Hepatocyte (in vitro differentiated cells): Measurements from ENCODE around the gene OR4D9. TPM values are rescaled to one million over a fixed set of nuclear protein-coding genes. Genes with fewer than 3 reads are reported as not detected.

Experiments used
- DNase-seq: peaks from one replicate; pipeline ENCODE4 v3.0.0-alpha.2; 2016; ENCODE audit warnings: low spot score
- H2AFZ ChIP-seq: fragments of 200-600 bp; sonication (generic); 2 replicates; pipeline ENCODE4 v1.6.0; 2016; ENCODE audit warnings: antibody characterized with exemption, mild to moderate bottlenecking
- H3K27ac ChIP-seq: fragments of 200-600 bp; sonication (generic); 2 replicates; pipeline ENCODE4 v1.5.1; 2016; ENCODE audit warnings: mild to moderate bottlenecking
- H3K27me3 ChIP-seq: fragments of 200-600 bp; sonication (generic); 2 replicates; pipeline ENCODE4 v1.6.1; 2016
- H3K36me3 ChIP-seq: fragments of 200-600 bp; sonication (generic); replicated peaks from 2 replicates; pipeline ENCODE4 v1.5.1; 2016; ENCODE audit warnings: low read depth; ENCODE audit not compliant: insufficient read depth
- H3K4me1 ChIP-seq: fragments of 200-600 bp; sonication (generic); 2 replicates; pipeline ENCODE4 v1.5.1; 2016; ENCODE audit warnings: mild to moderate bottlenecking, moderate library complexity; ENCODE audit not compliant: insufficient read depth
- H3K4me2 ChIP-seq: fragments of 200-600 bp; sonication (generic); 2 replicates; pipeline ENCODE4 v1.6.0; 2016
- H3K4me3 ChIP-seq: fragments of 200-600 bp; sonication (generic); 2 replicates; pipeline ENCODE4 v1.5.1; 2016; ENCODE audit warnings: mild to moderate bottlenecking
- H3K79me2 ChIP-seq: fragments of 200-600 bp; sonication (generic); 2 replicates; pipeline ENCODE4 v1.6.0; 2017; ENCODE audit warnings: mild to moderate bottlenecking
- H3K9me2 ChIP-seq: fragments of 200-600 bp; sonication (generic); replicated peaks from 2 replicates; pipeline ENCODE4 v1.6.0; 2017; ENCODE audit warnings: mild to moderate bottlenecking; ENCODE audit not compliant: insufficient read depth
- H3K9me3 ChIP-seq: fragments of 200-600 bp; sonication (generic); 2 replicates; pipeline ENCODE4 v1.5.1; 2016; ENCODE audit warnings: low read depth, mild to moderate bottlenecking
- H4K20me1 ChIP-seq: fragments of 200-600 bp; sonication (generic); 2 replicates; pipeline ENCODE4 v1.6.0; 2016; ENCODE audit warnings: mild to moderate bottlenecking; ENCODE audit not compliant: insufficient read depth, poor library complexity, severe bottlenecking
- CTCF ChIP-seq: fragments of 200-600 bp; sonication (generic); IDR thresholded peaks from 2 replicates; pipeline ENCODE4 v1.5.1; 2016; ENCODE audit warnings: antibody characterized with exemption, mild to moderate bottlenecking; ENCODE audit not compliant: poor library complexity
- EZH2 ChIP-seq: fragments of 200-600 bp; sonication (generic); IDR thresholded peaks from 2 replicates; pipeline ENCODE4 v1.6.1; 2016; ENCODE audit warnings: antibody characterized with exemption, mild to moderate bottlenecking, borderline replicate concordance
- EZH2phosphoT487 ChIP-seq: fragments of 200-600 bp; sonication (generic); IDR thresholded peaks from one replicate; pipeline ENCODE4 v1.6.1; 2018; ENCODE audit warnings: antibody characterized with exemption, mild to moderate bottlenecking, low read depth, moderate library complexity; ENCODE audit not compliant: unreplicated experiment, severe bottlenecking
- WGBS: methylation state at CpG from one replicate; pipeline ENCODE4 v1.1.6; 2016; ENCODE audit warnings: low lambda C conversion rate; ENCODE audit errors: missing lambda C conversion rate; 5-methylcytosine and 5-hydroxymethylcytosine counted together
- polyA plus RNA-seq: library from polyadenylated mRNA; unstranded; fragments of >200 nt; fragmentation: Nextera tagmentation; extraction: Ambion mirVana; gene quantifications from 2 replicates; pipeline ENCODE4 v1.2.1, GENCODE V29; 2016
- total RNA-seq: library from RNA; depleted of rRNA; stranded (reverse); fragments of >200 nt; gene quantifications from 2 replicates; pipeline ENCODE4 v1.2.3, GENCODE V29; 2014

OR4D9 gene
- total and polyA plus RNA-seq, 2 experiments from 2014 or later, result not detected

GRCh38 chr11:59556115-59556916 is 45.0 kb downstream of the OR4D9 start:
- TF ChIP-seq EZH2, result no peak
- TF ChIP-seq CTCF, result no peak
- no peak for TF ChIP-seq EZH2phosphoT487
- no peaks in the 10 kb centered on the region for H3K4me1 ChIP-seq
- H3K9me3 ChIP-seq, result no peaks in the 10 kb centered on the region
- peak; percentile 83 for DNase-seq
- no peaks in the 10 kb centered on the region for H3K9me2 ChIP-seq
- H4K20me1 ChIP-seq, result no peaks in the 10 kb centered on the region
- H3K79me2 ChIP-seq, result no peaks in the 10 kb centered on the region
- peak overlapping the region; percentile 73 for H3K4me2 ChIP-seq
- H3K27ac ChIP-seq, result peak overlapping the region; percentile 83
- H3K27me3 ChIP-seq, result no peaks in the 10 kb centered on the region
- H3K36me3 ChIP-seq, result no peaks in the 10 kb centered on the region
- H2AFZ ChIP-seq, result peak overlapping the region; percentile 83
- H3K4me3 ChIP-seq, result peak overlapping the region; percentile 40
- 7% methylated on average over 30 of the region's 30 CpGs for WGBS

- H3K9me2 ChIP-seq, result no peaks in the 10 kb centered on the region
- H3K4me3 ChIP-seq, result no peak overlapping the region
- no peaks in the 10 kb centered on the region for H3K4me1 ChIP-seq
- H3K9me3 ChIP-seq, result no peaks in the 10 kb centered on the region
- WGBS, result 17% methylated on average over 13 of the region's 13 CpGs
- no peaks in the 10 kb centered on the region for H3K36me3 ChIP-seq
- DNase-seq, result no peak
- no peaks in the 10 kb centered on the region for H3K79me2 ChIP-seq
- peak overlapping the region; percentile 83 for H3K27ac ChIP-seq
- H3K4me2 ChIP-seq, result peak overlapping the region; percentile 73
- peak overlapping the region; percentile 34 for H2AFZ ChIP-seq
- TF ChIP-seq EZH2phosphoT487, result no peak
- TF ChIP-seq EZH2, result no peak
- TF ChIP-seq CTCF, result no peak
- H4K20me1 ChIP-seq, result no peaks in the 10 kb centered on the region
- no peaks in the 10 kb centered on the region for H3K27me3 ChIP-seq
Measured at GRCh38 chr11:59556917-59557348, 45.6 kb downstream of the OR4D9 start.

- Histone ChIP-seq H4K20me1 (no peaks in the 10 kb centered on the region), H3K9me2 (no peaks in the 10 kb centered on the region), H3K36me3 (no peaks in the 10 kb centered on the region), H3K9me3 (no peaks in the 10 kb centered on the region), H3K4me2 (peak overlapping the region; percentile 62), H3K27me3 (no peaks in the 10 kb centered on the region), H2AFZ (peak overlapping the region; percentile 32), H3K27ac (no peak overlapping the region), H3K4me1 (no peaks in the 10 kb centered on the region), H3K4me3 (no peak overlapping the region), H3K79me2 (no peaks in the 10 kb centered on the region)
- 75% methylated on average over 7 of the region's 7 CpGs for WGBS
- no peak for TF ChIP-seq EZH2phosphoT487
- DNase-seq, result no peak
Measured at GRCh38 chr11:59558270-59558643, 46.9 kb downstream of the OR4D9 start.

GRCh38 chr11:59559886-59560285 is 48.5 kb downstream of the OR4D9 start:
- Histone ChIP-seq H3K9me3 (no peaks in the 10 kb centered on the region), H3K9me2 (no peaks in the 10 kb centered on the region), H3K27me3 (no peaks in the 10 kb centered on the region), H3K4me1 (no peaks in the 10 kb centered on the region), H2AFZ (no peak overlapping the region), H3K4me3 (no peak overlapping the region), H3K4me2 (peak overlapping the region; percentile 79), H4K20me1 (no peaks in the 10 kb centered on the region), H3K27ac (peak overlapping the region; percentile 87), H3K79me2 (no peaks in the 10 kb centered on the region), H3K36me3 (no peaks in the 10 kb centered on the region)
- DNase-seq, result no peak
- WGBS, result 34% methylated on average over 8 of the region's 8 CpGs
- TF ChIP-seq EZH2 (no peak), EZH2phosphoT487 (no peak), CTCF (no peak)
